Keratinocyte (primary cell): ENCODE data around the gene SPEM2. TPM values are rescaled to one million over a fixed set of nuclear protein-coding genes. Genes with fewer than 3 reads are reported as not detected.

Experiments
- DNase-seq: peaks from one replicate; pipeline ENCODE4 v3.0.0-alpha.2; 2011; ENCODE audit warnings: low read depth, missing footprints, low spot score
- FAIRE-seq: peaks from 2 replicates; lab custom pipeline; 2011; peaks lifted over from hg19 to GRCh38; lab: Jason Lieb, UNC
- H2AFZ ChIP-seq: 2 replicates; pipeline ENCODE4 v1.6.0; 2012; ENCODE audit warnings: low read length, control low read depth, inconsistent platforms; ENCODE audit not compliant: control insufficient read depth
- H3K27ac ChIP-seq: 2 replicates; pipeline ENCODE4 v1.5.1; 2011; ENCODE audit warnings: low read length; ENCODE audit not compliant: control insufficient read depth, insufficient read depth
- H3K27me3 ChIP-seq: 3 replicates; pipeline ENCODE4 v1.6.0; 2011; ENCODE audit warnings: low read length; ENCODE audit not compliant: control insufficient read depth, insufficient read depth; ENCODE audit errors: extremely low read depth
- H3K36me3 ChIP-seq, 2 experiments: 2 replicates in 1 of 2; 3 replicates in 1 of 2; pipeline ENCODE4 v1.5.1; 2011; ENCODE audit warnings: low read length in 2 of 2, mild to moderate bottlenecking in 1 of 2; ENCODE audit not compliant: control insufficient read depth in 2 of 2, insufficient read depth in 2 of 2; ENCODE audit errors: extremely low read depth in 1 of 2
- H3K4me1 ChIP-seq: 3 replicates; pipeline ENCODE4 v1.5.1; 2011; ENCODE audit warnings: low read length; ENCODE audit not compliant: control insufficient read depth, insufficient read depth; ENCODE audit errors: extremely low read depth
- H3K4me2 ChIP-seq: 3 replicates; pipeline ENCODE4 v1.6.0; 2011; ENCODE audit warnings: low read depth, low read length; ENCODE audit not compliant: control insufficient read depth, insufficient read depth; ENCODE audit errors: extremely low read depth
- H3K4me3 ChIP-seq, 3 experiments: fragments of 200-600 bp in 1 of 3; sonication (generic) in 1 of 3; 2 replicates in 2 of 3; 3 replicates in 1 of 3; pipeline ENCODE4 v1.5.1; 2011 to 2016; ENCODE audit warnings: low read length in 3 of 3, mild to moderate bottlenecking in 3 of 3, control low read depth in 2 of 3, inconsistent platforms in 1 of 3, low read depth in 1 of 3, mixed read lengths in 1 of 3, mixed run types in 1 of 3, moderate library complexity in 1 of 3; ENCODE audit not compliant: control insufficient read depth in 2 of 3, insufficient read depth in 2 of 3; ENCODE audit errors: extremely low read depth in 1 of 3
- H3K79me2 ChIP-seq: 2 replicates; pipeline ENCODE4 v1.6.0; 2012; ENCODE audit warnings: low read length; ENCODE audit not compliant: control insufficient read depth, insufficient read depth
- H3K9ac ChIP-seq: 3 replicates; pipeline ENCODE4 v1.6.0; 2011; ENCODE audit warnings: low read length; ENCODE audit not compliant: control insufficient read depth, insufficient read depth; ENCODE audit errors: extremely low read depth
- H3K9me1 ChIP-seq: 3 replicates; pipeline ENCODE4 v1.6.0; 2011; ENCODE audit warnings: low read length; ENCODE audit not compliant: control insufficient read depth, insufficient read depth; ENCODE audit errors: extremely low read depth
- H3K9me3 ChIP-seq: 2 replicates; pipeline ENCODE4 v1.5.1; 2012; ENCODE audit warnings: low read depth, low read length; ENCODE audit not compliant: control insufficient read depth
- H4K20me1 ChIP-seq: 3 replicates; pipeline ENCODE4 v1.6.0; 2011; ENCODE audit warnings: low read length; ENCODE audit not compliant: control insufficient read depth, insufficient read depth; ENCODE audit errors: extremely low read depth
- EZH2 ChIP-seq: IDR thresholded peaks from one replicate; pipeline ENCODE4 v1.6.1; 2012; ENCODE audit warnings: inconsistent platforms, mild to moderate bottlenecking, low read length, moderate library complexity
- dilution Hi-C: fragments of 300-500 bp; cut with MboI; formaldehyde crosslinking; loops from one replicate; pipeline ENCODE4 v1.7.0; 2020; ENCODE audit warnings: low sequenced_read_pairs; ENCODE audit not compliant: extremely low pct_ligation_motif_present
- polyA plus RNA-seq, 5 experiments: library from polyadenylated mRNA; depleted of rRNA in 3 of 5; stranded (reverse) in 3 of 5; stranded (forward) in 1 of 5; unstranded in 1 of 5; fragments of >200 nt; gene quantifications; 1 replicate in 1 of 5; 2 replicates in 3 of 5; 3 replicates in 1 of 5; pipeline versions ENCODE4 v1.2.1 to v1.2.3, GENCODE V29; 2011 to 2012; ENCODE audit warnings: missing spikeins in 2 of 5, low read depth in 1 of 5, low replicate concordance in 1 of 5
- TF ChIP-seq, protein P1 (sequence below), 3 experiments: IDR thresholded peaks in 1 of 3; conservative IDR thresholded peaks in 1 of 3; optimal IDR thresholded peaks in 1 of 3; 2 replicates in 2 of 3; 3 replicates in 1 of 3; pipeline versions ENCODE3 to v1.5.1; 2011; ENCODE audit warnings: low read length in 3 of 3, mild to moderate bottlenecking in 3 of 3, moderate library complexity in 2 of 3, control low read depth in 1 of 3, inconsistent platforms in 1 of 3; ENCODE audit not compliant: insufficient read depth in 2 of 3; ENCODE audit errors: extremely low read depth in 1 of 3

The SPEM2 gene
- polyA plus RNA-seq, 1 donor (not counting 4 experiments of a cell fraction or from before 2014, with no cell fraction given), result not detected

DNA sequence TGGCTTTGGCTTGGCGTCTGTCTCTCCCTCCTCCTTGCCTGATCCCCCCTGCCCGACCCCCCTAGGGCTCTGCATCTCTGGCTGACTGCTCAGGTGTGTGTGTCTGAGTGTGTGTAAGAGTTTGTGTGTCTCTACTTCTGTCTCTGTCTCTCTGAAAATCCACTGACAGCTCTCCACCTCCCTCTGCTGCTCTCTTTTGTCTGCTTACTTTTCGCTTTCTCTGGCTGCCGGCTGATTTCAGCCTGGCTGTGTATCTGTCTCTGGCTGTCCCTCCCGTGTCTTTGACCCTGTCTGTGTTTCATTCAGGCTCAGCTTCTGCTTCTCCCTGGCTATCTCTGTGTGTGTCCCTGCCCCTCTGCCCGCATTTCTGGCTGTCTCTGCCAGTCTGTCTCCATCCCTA is 9.1 kb upstream of the SPEM2 start:
- H3K79me2 ChIP-seq, result no peaks in the 10 kb centered on the region
- no peaks in the 10 kb centered on the region for H3K27me3 ChIP-seq
- H3K4me1 ChIP-seq, result peaks cover 8% of the 10 kb centered on the region
- no peak overlapping the region for H2AFZ ChIP-seq
- no peak overlapping the region for H3K9ac ChIP-seq
- H3K36me3 ChIP-seq, result peaks cover 0 to 4% of the 10 kb centered on the region in 2 experiments
- H3K9me1 ChIP-seq, result no peaks in the 10 kb centered on the region
- FAIRE-seq (no peak), DNase-seq (no peak)
- no peaks in the 10 kb centered on the region for H3K9me3 ChIP-seq
- no peak overlapping the region for H3K4me3 ChIP-seq
- H3K4me2 ChIP-seq, result no peak overlapping the region
- dilution Hi-C loops, result no loop called here
- no peak overlapping the region for H3K27ac ChIP-seq
- TF ChIP-seq, protein P1, sequence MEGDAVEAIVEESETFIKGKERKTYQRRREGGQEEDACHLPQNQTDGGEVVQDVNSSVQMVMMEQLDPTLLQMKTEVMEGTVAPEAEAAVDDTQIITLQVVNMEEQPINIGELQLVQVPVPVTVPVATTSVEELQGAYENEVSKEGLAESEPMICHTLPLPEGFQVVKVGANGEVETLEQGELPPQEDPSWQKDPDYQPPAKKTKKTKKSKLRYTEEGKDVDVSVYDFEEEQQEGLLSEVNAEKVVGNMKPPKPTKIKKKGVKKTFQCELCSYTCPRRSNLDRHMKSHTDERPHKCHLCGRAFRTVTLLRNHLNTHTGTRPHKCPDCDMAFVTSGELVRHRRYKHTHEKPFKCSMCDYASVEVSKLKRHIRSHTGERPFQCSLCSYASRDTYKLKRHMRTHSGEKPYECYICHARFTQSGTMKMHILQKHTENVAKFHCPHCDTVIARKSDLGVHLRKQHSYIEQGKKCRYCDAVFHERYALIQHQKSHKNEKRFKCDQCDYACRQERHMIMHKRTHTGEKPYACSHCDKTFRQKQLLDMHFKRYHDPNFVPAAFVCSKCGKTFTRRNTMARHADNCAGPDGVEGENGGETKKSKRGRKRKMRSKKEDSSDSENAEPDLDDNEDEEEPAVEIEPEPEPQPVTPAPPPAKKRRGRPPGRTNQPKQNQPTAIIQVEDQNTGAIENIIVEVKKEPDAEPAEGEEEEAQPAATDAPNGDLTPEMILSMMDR (optimal IDR thresholded peaks at IDR 0.05 in 1 of 3, IDR thresholded peaks at IDR 0.05 in 1 of 3, conservative IDR thresholded peaks at IDR 0.05 in 1 of 3; ENCODE audit: extremely low read depth in 1 of 3, insufficient read depth in 2 of 3, low read length in 3 of 3), result peak in 2 of 3 experiments; percentile 15 to 22
- no peak for TF ChIP-seq EZH2
- H4K20me1 ChIP-seq, result no peaks in the 10 kb centered on the region

DNA sequence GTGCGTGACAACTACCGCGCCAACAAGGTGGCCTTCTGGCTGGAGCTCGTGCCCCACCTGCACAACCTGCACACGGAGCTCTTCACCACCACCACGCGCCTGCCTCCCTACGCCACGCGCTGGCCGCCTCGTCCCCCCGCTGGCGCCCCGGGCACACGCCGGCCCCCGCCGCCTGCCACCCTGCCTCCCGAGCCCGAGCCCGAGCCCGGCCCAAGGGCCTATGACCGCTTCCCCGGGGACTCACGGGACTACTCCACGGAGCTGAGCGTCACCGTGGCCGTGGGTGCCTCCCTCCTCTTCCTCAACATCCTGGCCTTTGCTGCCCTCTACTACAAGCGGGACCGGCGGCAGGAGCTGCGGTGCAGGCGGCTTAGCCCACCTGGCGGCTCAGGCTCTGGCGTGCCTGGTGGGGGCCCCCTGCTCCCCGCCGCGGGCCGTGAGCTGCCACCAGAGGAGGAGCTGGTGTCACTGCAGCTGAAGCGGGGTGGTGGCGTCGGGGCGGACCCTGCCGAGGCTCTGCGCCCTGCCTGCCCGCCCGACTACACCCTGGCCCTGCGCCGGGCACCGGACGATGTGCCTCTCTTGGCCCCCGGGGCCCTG is 8.3 kb upstream of the SPEM2 start:
- H3K4me2 ChIP-seq, result no peak overlapping the region
- H3K27me3 ChIP-seq, result no peaks in the 10 kb centered on the region
- no peak overlapping the region for H3K27ac ChIP-seq
- H3K9ac ChIP-seq, result no peak overlapping the region
- no peak overlapping the region for H2AFZ ChIP-seq
- dilution Hi-C loops, result no loop called here
- H3K4me3 ChIP-seq, result no peak overlapping the region
- DNase-seq (no peak), FAIRE-seq (no peak)
- no peaks in the 10 kb centered on the region for H3K9me1 ChIP-seq
- H4K20me1 ChIP-seq, result no peaks in the 10 kb centered on the region
- H3K9me3 ChIP-seq, result no peaks in the 10 kb centered on the region
- H3K4me1 ChIP-seq, result peaks cover 8% of the 10 kb centered on the region
- TF ChIP-seq, protein P1 (optimal IDR thresholded peaks at IDR 0.05 in 1 of 3, IDR thresholded peaks at IDR 0.05 in 1 of 3, conservative IDR thresholded peaks at IDR 0.05 in 1 of 3; ENCODE audit: extremely low read depth in 1 of 3, insufficient read depth in 2 of 3, low read length in 3 of 3), result no peak
- no peak for TF ChIP-seq EZH2
- no peaks in the 10 kb centered on the region for H3K79me2 ChIP-seq
- peaks cover 0 to 4% of the 10 kb centered on the region in 2 experiments for H3K36me3 ChIP-seq
